H9 (cell line): ENCODE results near the gene XCR1. TPM values are rescaled to one million over a fixed set of nuclear protein-coding genes. Genes with fewer than 3 reads are reported as not detected.

Experiments
- DNase-seq: peaks from one replicate; pipeline ENCODE4 v3.0.0-alpha.2; 2017
- H2AFZ ChIP-seq: one replicate; pipeline ENCODE4 v1.6.1; 2013; ENCODE audit warnings: mild to moderate bottlenecking, low read length, control low read depth, moderate library complexity
- H2AK5ac ChIP-seq: 2 replicates; pipeline ENCODE4 v1.6.1; 2013; ENCODE audit warnings: low read length, control low read depth, mixed read lengths; ENCODE audit not compliant: insufficient read length
- H2BK120ac ChIP-seq: one replicate; pipeline ENCODE4 v1.6.1; 2013; ENCODE audit warnings: low read depth, mild to moderate bottlenecking, low read length, control low read depth, inconsistent platforms; ENCODE audit not compliant: poor library complexity, severe bottlenecking
- H2BK12ac ChIP-seq: 2 replicates; pipeline ENCODE4 v1.6.1; 2013; ENCODE audit warnings: low read length, control low read depth, mixed read lengths, low read depth; ENCODE audit not compliant: insufficient read length
- H2BK15ac ChIP-seq: 2 replicates; pipeline ENCODE4 v1.6.1; 2013; ENCODE audit warnings: low read depth, low read length, control low read depth
- H2BK20ac ChIP-seq: one replicate; pipeline ENCODE4 v1.6.1; 2013; ENCODE audit warnings: low read depth, mild to moderate bottlenecking, low read length, control low read depth, inconsistent platforms; ENCODE audit not compliant: poor library complexity, severe bottlenecking
- H2BK5ac ChIP-seq: 2 replicates; pipeline ENCODE4 v1.6.1; 2013; ENCODE audit warnings: low read length, control low read depth, mixed read lengths; ENCODE audit not compliant: insufficient read length
- H3K14ac ChIP-seq: 2 replicates; pipeline ENCODE4 v1.6.1; 2013; ENCODE audit warnings: low read length, control low read depth; ENCODE audit not compliant: insufficient read depth
- H3K18ac ChIP-seq: 2 replicates; pipeline ENCODE4 v1.6.1; 2013; ENCODE audit warnings: low read depth, mild to moderate bottlenecking, mixed read lengths, low read length, control low read depth; ENCODE audit not compliant: insufficient read length
- H3K23ac ChIP-seq: 2 replicates; pipeline ENCODE4 v1.6.1; 2013; ENCODE audit warnings: low read length, control low read depth, mixed read lengths, low read depth; ENCODE audit not compliant: insufficient read length
- H3K23me2 ChIP-seq: 2 replicates; pipeline ENCODE4 v1.6.1; 2013; ENCODE audit warnings: low read depth, mild to moderate bottlenecking, mixed read lengths, low read length, control low read depth; ENCODE audit not compliant: insufficient read length, poor library complexity, severe bottlenecking
- H3K27ac ChIP-seq: 2 replicates; pipeline ENCODE4 v1.5.1; 2013; ENCODE audit warnings: low read length, control low read depth, mixed read lengths, low read depth; ENCODE audit not compliant: insufficient read length
- H3K27me3 ChIP-seq: 2 replicates; pipeline ENCODE4 v1.6.1; 2013; ENCODE audit warnings: low read length, control low read depth, inconsistent platforms; ENCODE audit not compliant: insufficient read depth
- H3K4ac ChIP-seq: 2 replicates; pipeline ENCODE4 v1.6.1; 2013; ENCODE audit warnings: low read depth, mild to moderate bottlenecking, control low read depth, inconsistent platforms, low read length, moderate library complexity
- H3K4me1 ChIP-seq: 2 replicates; pipeline ENCODE4 v1.6.1; 2013; ENCODE audit warnings: low read length, control low read depth, inconsistent platforms; ENCODE audit not compliant: insufficient read depth
- H3K4me2 ChIP-seq: 2 replicates; pipeline ENCODE4 v1.6.1; 2013; ENCODE audit warnings: low read length, control low read depth, mixed read lengths; ENCODE audit not compliant: insufficient read length, insufficient read depth
- H3K56ac ChIP-seq: 2 replicates; pipeline ENCODE4 v1.6.1; 2013; ENCODE audit warnings: low read depth, mild to moderate bottlenecking, mixed read lengths, low read length, control low read depth; ENCODE audit not compliant: insufficient read length
- H3K79me1 ChIP-seq: 2 replicates; pipeline ENCODE4 v1.6.1; 2013; ENCODE audit warnings: low read depth, mild to moderate bottlenecking, moderate library complexity, low read length, control low read depth, inconsistent platforms; ENCODE audit not compliant: insufficient read depth, poor library complexity, severe bottlenecking
- H3K79me2 ChIP-seq: 2 replicates; pipeline ENCODE4 v1.6.1; 2013; ENCODE audit warnings: low read length, control low read depth, inconsistent platforms; ENCODE audit not compliant: insufficient read depth
- H3K9ac ChIP-seq: 2 replicates; pipeline ENCODE4 v1.6.1; 2013; ENCODE audit warnings: low read length, control low read depth, mixed read lengths; ENCODE audit not compliant: insufficient read length; ENCODE audit errors: extremely low read depth
- H3K9me3 ChIP-seq: one replicate; pipeline ENCODE4 v1.6.1; 2013; ENCODE audit warnings: low read depth, low read length, inconsistent platforms; ENCODE audit not compliant: control insufficient read depth
- H3T11ph ChIP-seq: one replicate; pipeline ENCODE4 v1.6.1; 2013; ENCODE audit warnings: mild to moderate bottlenecking, low read length, control low read depth, inconsistent platforms
- H4K20me1 ChIP-seq: one replicate; pipeline ENCODE4 v1.6.1; 2013; ENCODE audit not compliant: control insufficient read depth, insufficient read length, insufficient read depth
- H4K5ac ChIP-seq: 2 replicates; pipeline ENCODE4 v1.6.1; 2013; ENCODE audit warnings: low read depth, mild to moderate bottlenecking, mixed read lengths, low read length, control low read depth; ENCODE audit not compliant: insufficient read length
- H4K8ac ChIP-seq: replicated peaks from 2 replicates; pipeline ENCODE4 v1.6.1; 2013; ENCODE audit warnings: low read length, control low read depth, mixed read lengths, low read depth; ENCODE audit not compliant: insufficient read length
- H4K91ac ChIP-seq: 2 replicates; pipeline ENCODE4 v1.6.1; 2013; ENCODE audit warnings: low read depth, mild to moderate bottlenecking, moderate library complexity, mixed read lengths, low read length, control low read depth; ENCODE audit not compliant: insufficient read length
- H3K27ac Mint-ChIP-seq, 3 experiments: 2 replicates in 2 of 3; 3 replicates in 1 of 3; pipeline ENCODE4 v1.8.0; 2020 to 2021; ENCODE audit warnings: mixed read lengths in 3 of 3, mild to moderate bottlenecking in 1 of 3, moderate library complexity in 1 of 3
- H3K27me3 Mint-ChIP-seq: 2 replicates; pipeline ENCODE4 v1.8.0; 2021; ENCODE audit warnings: low read depth, mild to moderate bottlenecking, moderate library complexity, mixed read lengths
- H3K36me3 Mint-ChIP-seq, 3 experiments: 2 replicates in 2 of 3; 3 replicates in 1 of 3; pipeline ENCODE4 v1.8.0; 2020 to 2021; ENCODE audit warnings: low read depth in 3 of 3, mixed read lengths in 3 of 3; ENCODE audit not compliant: insufficient read depth in 1 of 3
- H3K4me1 Mint-ChIP-seq, 2 experiments: 2 replicates each; pipeline ENCODE4 v1.8.0; 2020; ENCODE audit warnings: mixed read lengths in 2 of 2
- H3K4me3 Mint-ChIP-seq, 2 experiments: 2 replicates in 1 of 2; 3 replicates in 1 of 2; pipeline ENCODE4 v1.8.0; 2020 to 2021; ENCODE audit warnings: mild to moderate bottlenecking in 2 of 2, mixed read lengths in 2 of 2, moderate library complexity in 1 of 2
- H3K9me3 Mint-ChIP-seq, 2 experiments: 2 replicates in 1 of 2; 3 replicates in 1 of 2; pipeline ENCODE4 v1.8.0; 2020; ENCODE audit warnings: mild to moderate bottlenecking in 2 of 2, mixed read lengths in 2 of 2, moderate library complexity in 1 of 2
- WGBS: extraction: QIAGEN DNeasy Blood & Tissue Kit; methylation state at CpG from one replicate; pipeline ENCODE4 v1.1.7; 2013; ENCODE audit warnings: missing lambda C conversion rate, low lambda C conversion rate, mixed read lengths; ENCODE audit not compliant: insufficient read length; ENCODE audit errors: extremely low coverage; 5-methylcytosine and 5-hydroxymethylcytosine counted together
- total RNA-seq: library from RNA; stranded (reverse); gene quantifications from 2 replicates; pipeline ENCODE4 v1.2.1, GENCODE V29; 2021
- TF ChIP-seq, protein P1 (sequence below): fragments of 200-600 bp; sonication (generic); conservative IDR thresholded peaks from 3 replicates; pipeline ENCODE4 v1.8.0; 2021; ENCODE audit warnings: antibody characterized with exemption, mild to moderate bottlenecking

The XCR1 gene
- total RNA-seq, 1 experiment from 2014 or later: not detected

DNA sequence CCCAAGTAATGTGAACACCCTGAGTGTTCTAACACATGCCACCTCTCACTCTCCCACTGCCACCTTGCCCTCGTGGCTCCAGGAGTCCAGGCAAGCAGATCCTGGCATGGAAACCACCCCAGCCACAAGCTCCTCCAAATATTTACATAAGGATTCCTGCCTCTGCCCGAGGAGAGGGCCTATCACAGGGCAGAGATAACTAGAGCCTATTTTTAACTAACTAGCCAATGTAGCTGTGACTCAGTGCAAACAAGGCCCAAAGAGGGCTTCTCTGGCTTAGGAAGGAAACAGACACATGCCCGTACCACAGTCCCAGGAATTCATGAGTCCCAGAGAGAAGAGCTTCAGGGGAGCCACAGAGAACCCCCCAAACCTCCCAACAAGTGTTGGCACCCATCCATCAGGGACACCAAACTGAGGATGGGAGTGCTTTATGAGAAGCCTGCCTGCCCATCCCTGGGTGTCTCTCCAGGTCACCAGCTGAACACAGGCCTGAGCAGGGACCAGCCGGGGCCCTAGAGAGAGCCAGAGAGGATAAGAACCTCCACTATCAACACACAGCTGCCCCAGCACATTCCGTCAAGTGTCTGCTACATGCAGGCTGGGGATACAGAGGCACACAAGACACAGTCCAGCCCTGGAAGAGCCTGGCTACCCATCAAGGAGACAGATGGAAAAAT is 40.8 kb downstream of the XCR1 start:
- Histone ChIP-seq H4K8ac (peak overlapping the region; percentile 26), H3K9me3 (no peaks in the 10 kb centered on the region), H3K79me2 (peaks cover 2% of the 10 kb centered on the region), H2BK15ac (no peak overlapping the region), H3K4me1 (peaks cover 2% of the 10 kb centered on the region; the same call in 1 of the 2 replicates), H3K79me1 (peaks cover 6% of the 10 kb centered on the region), H3K18ac (no peak overlapping the region), H3T11ph (no peak overlapping the region), H2AFZ (no peak overlapping the region), H3K23ac (no peak overlapping the region), H2BK20ac (no peak overlapping the region), H3K23me2 (no peaks in the 10 kb centered on the region), H3K4ac (no peak overlapping the region), H4K5ac (no peak overlapping the region), H3K27ac (no peak overlapping the region), H4K20me1 (no peaks in the 10 kb centered on the region), H3K4me2 (no peak overlapping the region), H2BK5ac (no peak overlapping the region), H2AK5ac (no peak overlapping the region), H3K14ac (no peak overlapping the region), H4K91ac (no peak overlapping the region), H3K9ac (no peak overlapping the region), H3K56ac (no peak overlapping the region), H2BK12ac (no peak overlapping the region), H3K27me3 (no peaks in the 10 kb centered on the region), H2BK120ac (no peak overlapping the region)
- DNase-seq: no peak
- TF ChIP-seq, protein P1, sequence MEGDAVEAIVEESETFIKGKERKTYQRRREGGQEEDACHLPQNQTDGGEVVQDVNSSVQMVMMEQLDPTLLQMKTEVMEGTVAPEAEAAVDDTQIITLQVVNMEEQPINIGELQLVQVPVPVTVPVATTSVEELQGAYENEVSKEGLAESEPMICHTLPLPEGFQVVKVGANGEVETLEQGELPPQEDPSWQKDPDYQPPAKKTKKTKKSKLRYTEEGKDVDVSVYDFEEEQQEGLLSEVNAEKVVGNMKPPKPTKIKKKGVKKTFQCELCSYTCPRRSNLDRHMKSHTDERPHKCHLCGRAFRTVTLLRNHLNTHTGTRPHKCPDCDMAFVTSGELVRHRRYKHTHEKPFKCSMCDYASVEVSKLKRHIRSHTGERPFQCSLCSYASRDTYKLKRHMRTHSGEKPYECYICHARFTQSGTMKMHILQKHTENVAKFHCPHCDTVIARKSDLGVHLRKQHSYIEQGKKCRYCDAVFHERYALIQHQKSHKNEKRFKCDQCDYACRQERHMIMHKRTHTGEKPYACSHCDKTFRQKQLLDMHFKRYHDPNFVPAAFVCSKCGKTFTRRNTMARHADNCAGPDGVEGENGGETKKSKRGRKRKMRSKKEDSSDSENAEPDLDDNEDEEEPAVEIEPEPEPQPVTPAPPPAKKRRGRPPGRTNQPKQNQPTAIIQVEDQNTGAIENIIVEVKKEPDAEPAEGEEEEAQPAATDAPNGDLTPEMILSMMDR: no peak
- H3K36me3 Mint-ChIP-seq: peaks cover 3 to 35% (median 22%) of the 10 kb centered on the region in 3 experiments
- no peaks in the 10 kb centered on the region for H3K9me3 Mint-ChIP-seq
- no peak overlapping the region for H3K4me3 Mint-ChIP-seq
- H3K27me3 Mint-ChIP-seq: no peaks in the 10 kb centered on the region
- peaks cover 10 to 13% of the 10 kb centered on the region in 2 experiments for H3K4me1 Mint-ChIP-seq
- H3K27ac Mint-ChIP-seq: peak overlapping the region in 2 of 3 experiments; percentile 50 to 90; a peak in 3 of 7 replicates
- no CpG with 5 or more reads among the region's 5 CpGs for WGBS
